Testis (tissue), 3 donors: ENCODE data around the gene USP48. TPM values are rescaled to one million over a fixed set of nuclear protein-coding genes. Genes with fewer than 3 reads are reported as not detected.

Experiments used
- DNase-seq: peaks from one replicate; pipeline ENCODE4 v3.0.0-alpha.2; 2019
- H3K27ac ChIP-seq, 2 donors: fragments of 200-600 bp; sonication (generic); one replicate each; pipeline ENCODE4 v1.5.1; 2019
- H3K27me3 ChIP-seq: fragments of 200-600 bp; sonication (generic); one replicate; pipeline ENCODE4 v1.5.1; 2019
- H3K36me3 ChIP-seq: fragments of 200-600 bp; sonication (generic); one replicate; pipeline ENCODE4 v1.5.1; 2017; ENCODE audit warnings: low read depth; ENCODE audit errors: missing control alignments
- H3K4me1 ChIP-seq: fragments of 200-600 bp; sonication (generic); one replicate; pipeline ENCODE4 v1.5.1; 2019
- H3K4me3 ChIP-seq, 2 donors: fragments of 200-600 bp; sonication (generic); one replicate each; pipeline ENCODE4 v1.5.1; 2017 to 2019
- H3K9me3 ChIP-seq: fragments of 200-600 bp; sonication (generic); one replicate; pipeline ENCODE4 v1.5.1; 2017
- POLR2A ChIP-seq: fragments of 450-650 bp; IDR thresholded peaks from one replicate; pipeline ENCODE4 v1.6.1; 2017; ENCODE audit warnings: antibody characterized with exemption, mild to moderate bottlenecking, moderate library complexity
- WGBS, 2 donors: methylation state at CpG; one replicate each; pipeline ENCODE4 v1.1.5; 2018; 5-methylcytosine and 5-hydroxymethylcytosine counted together
- intact Hi-C: fragments of 100-400 bp; cut with DNase I; formaldehyde crosslinking; loops from one replicate; pipeline ENCODE4 v1.15.1; 2023; ENCODE audit warnings: low total_unique reads
- polyA plus RNA-seq: library from polyadenylated mRNA; stranded (reverse); fragments of 350-450 nt; fragmentation: Illumina TruSeq; extraction: RNeasy Lipid Tissue Mini Kit (QIAGEN cat#74804); gene quantifications from one replicate; pipeline ENCODE4 v1.2.3, GENCODE V29; 2014; ENCODE audit warnings: low read depth, low replicate concordance; ENCODE audit not compliant: insufficient read depth
- total RNA-seq, 2 donors: library from RNA; depleted of rRNA; stranded (reverse); fragments of >200 nt; gene quantifications; one replicate each; pipeline ENCODE4 v1.2.3, GENCODE V29; 2016
- TF ChIP-seq, protein P1 (sequence below), 3 experiments: fragments of 450-650 bp in 2 of 3; fragments of 200-600 bp in 1 of 3; sonication (generic) in 1 of 3; IDR thresholded peaks; one replicate each; pipeline ENCODE4 v1.5.1; 2016 to 2019; ENCODE audit warnings: antibody characterized with exemption in 3 of 3, mild to moderate bottlenecking in 2 of 3, moderate library complexity in 1 of 3

Gene USP48
- total and polyA plus RNA-seq, 3 donors from 2014 or later = 33.3 to 66.2 (median 63.0) TPM

DNA sequence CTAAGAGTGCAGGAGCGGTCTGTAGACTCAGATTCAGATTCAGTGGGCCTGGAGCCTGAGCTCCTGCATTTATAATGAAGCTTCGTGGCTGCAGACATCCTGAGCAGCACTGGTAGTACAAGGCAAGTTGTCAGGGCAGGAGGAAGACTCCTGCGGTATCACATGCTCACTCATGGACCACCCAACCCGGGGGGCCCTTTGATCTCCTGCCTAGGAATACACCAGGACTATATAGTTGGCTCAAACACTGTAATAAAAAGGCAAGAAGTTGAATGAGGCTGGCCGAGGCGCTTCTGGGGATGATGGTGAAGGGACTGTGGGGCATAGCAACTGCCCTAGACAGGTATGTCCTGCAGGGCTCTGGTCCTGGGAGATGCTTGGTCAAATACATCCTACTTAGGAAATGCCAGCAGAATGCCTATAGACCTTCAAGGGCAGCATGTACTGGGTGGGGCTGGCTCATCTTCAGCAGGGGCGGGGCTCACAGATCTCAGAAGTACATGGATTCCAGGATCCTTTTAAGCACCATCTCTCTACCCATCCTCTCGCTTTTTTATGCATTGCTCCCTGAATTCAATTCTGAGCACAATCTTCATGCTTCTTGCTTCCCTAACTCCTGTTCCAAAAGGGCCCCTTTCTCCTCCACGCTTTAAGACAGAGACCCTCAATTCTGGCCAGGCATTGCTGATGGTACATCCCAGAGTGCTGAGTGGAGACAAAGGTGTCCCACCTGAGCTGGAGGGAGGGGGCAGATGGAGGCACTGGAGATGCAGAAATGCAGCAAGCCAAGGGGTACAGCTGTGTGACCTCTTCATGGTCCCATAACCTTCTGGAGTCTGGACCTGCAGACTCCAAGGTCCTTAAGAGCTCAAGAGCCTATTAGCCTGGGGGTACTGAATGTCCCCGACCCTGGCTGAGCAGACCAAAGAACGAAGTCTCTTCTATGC, 111.7 kb downstream of the USP48 start:
- H3K4me3 ChIP-seq = no peak overlapping the region
- H3K4me1 ChIP-seq = peaks cover 15% of the 10 kb centered on the region
- H3K36me3 ChIP-seq = no peaks in the 10 kb centered on the region
- no peaks in the 10 kb centered on the region for H3K27me3 ChIP-seq
- H3K9me3 ChIP-seq = no peaks in the 10 kb centered on the region
- intact Hi-C loops = no loop called here
- WGBS, 2 donors = 58 to 63% methylated on average over 11 of the region's 11 CpGs
- TF ChIP-seq, protein P1, sequence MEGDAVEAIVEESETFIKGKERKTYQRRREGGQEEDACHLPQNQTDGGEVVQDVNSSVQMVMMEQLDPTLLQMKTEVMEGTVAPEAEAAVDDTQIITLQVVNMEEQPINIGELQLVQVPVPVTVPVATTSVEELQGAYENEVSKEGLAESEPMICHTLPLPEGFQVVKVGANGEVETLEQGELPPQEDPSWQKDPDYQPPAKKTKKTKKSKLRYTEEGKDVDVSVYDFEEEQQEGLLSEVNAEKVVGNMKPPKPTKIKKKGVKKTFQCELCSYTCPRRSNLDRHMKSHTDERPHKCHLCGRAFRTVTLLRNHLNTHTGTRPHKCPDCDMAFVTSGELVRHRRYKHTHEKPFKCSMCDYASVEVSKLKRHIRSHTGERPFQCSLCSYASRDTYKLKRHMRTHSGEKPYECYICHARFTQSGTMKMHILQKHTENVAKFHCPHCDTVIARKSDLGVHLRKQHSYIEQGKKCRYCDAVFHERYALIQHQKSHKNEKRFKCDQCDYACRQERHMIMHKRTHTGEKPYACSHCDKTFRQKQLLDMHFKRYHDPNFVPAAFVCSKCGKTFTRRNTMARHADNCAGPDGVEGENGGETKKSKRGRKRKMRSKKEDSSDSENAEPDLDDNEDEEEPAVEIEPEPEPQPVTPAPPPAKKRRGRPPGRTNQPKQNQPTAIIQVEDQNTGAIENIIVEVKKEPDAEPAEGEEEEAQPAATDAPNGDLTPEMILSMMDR (IDR thresholded peaks at IDR 0.05) = no peak
- TF ChIP-seq POLR2A = no peak
- peak; percentile 13 for DNase-seq
- no peak overlapping the region for H3K27ac ChIP-seq

DNA sequence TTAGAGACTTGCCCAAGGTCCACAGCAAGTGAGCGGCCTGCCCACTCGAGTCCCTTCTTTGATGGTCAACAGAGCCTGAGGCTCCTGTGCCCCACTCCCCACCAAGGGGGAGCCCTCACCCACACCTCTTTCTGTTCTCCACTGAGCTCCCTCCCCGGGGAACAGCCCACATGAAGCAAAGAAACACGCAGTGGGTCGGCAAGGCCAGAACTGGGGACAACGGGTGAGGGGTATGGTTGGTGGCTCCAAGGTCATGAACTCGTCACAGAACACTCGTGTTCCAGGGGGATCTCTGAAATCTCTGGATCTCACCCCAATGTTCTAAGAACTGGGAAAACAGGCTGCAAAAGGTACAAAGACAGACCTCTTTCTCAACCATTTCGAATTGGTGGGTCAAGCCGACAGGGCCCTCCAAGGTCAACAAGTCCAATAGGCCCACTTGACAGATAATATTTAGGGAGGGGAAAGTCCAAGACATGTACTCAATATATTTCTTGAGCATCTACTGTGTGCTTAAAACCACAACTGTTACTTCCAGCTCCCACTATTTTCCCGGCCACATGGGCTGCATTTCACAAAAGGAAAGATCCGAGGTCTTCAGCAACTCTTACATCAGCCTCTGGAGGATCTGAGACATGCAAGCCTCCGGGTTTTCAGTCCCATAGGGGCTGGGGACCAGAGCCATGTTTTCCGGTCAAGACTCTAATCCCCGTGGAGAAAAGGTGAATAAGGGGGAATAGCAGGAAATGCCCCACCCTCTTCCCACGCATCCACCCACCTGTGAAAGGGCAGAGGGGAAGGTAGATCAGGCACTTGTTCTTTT, 112.7 kb downstream of the USP48 start:
- H3K4me3 ChIP-seq = no peak overlapping the region
- intact Hi-C loops = no loop called here
- H3K9me3 ChIP-seq = no peaks in the 10 kb centered on the region
- no peaks in the 10 kb centered on the region for H3K27me3 ChIP-seq
- H3K27ac ChIP-seq = no peak overlapping the region
- H3K36me3 ChIP-seq = no peaks in the 10 kb centered on the region
- no peak for DNase-seq
- no peak for TF ChIP-seq POLR2A
- TF ChIP-seq, protein P1 (IDR thresholded peaks at IDR 0.05) = no peak
- 36 to 45% methylated on average over 15 to 16 of the region's 16 CpGs for WGBS, 2 donors
- H3K4me1 ChIP-seq = peaks cover 15% of the 10 kb centered on the region

DNA sequence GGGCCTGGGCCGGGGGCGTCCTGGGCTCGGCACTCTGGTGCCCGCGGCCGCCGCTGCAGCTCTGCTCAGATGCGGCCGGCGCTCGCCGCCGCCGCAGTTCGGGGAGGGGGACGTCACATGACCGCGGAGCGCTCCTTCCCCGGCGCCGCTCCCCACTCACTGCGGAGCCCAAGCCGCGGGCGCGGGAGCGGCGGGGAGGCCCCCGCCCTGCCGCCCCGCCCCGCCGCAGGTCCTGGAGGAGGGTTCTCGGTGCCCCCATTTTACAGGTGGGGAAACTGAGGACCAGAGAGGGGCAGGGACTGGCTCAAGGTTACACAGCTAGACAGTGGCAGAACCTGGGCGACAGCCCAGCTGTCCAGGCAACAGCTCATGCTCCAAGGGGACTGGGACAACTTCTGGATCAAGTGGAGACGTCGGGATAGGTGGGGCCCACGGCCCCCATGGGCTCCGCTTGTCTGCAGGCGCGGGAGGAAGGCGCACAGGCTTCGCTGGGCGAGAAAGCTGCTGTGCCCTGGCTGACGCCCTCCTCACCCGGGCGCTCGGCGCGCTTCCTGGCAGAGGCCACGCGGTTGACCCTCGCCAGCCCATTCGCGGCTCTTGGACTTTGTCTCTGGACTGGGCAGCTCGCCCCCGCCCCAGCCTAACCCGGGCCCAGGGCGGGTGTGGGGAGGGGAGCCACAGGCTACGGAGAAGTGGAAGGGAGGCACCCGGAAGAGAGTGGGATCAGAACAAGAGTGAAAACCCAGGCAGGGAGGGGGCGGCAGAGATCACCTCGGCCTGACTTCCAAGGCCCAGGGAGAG, 113.5 kb downstream of the USP48 start, which contains the start of gene RAP1GAP:
Gene RAP1GAP (minus strand): TSS at position 100 of the 801 bp plus-strand sequence. CDS start 49,325 bp downstream, outside the sequence.
- TF ChIP-seq, protein P1 (IDR thresholded peaks at IDR 0.05) = no peak
- no peak for TF ChIP-seq POLR2A
- intact Hi-C loops = no loop called here
- DNase-seq = no peak
- Histone ChIP-seq H3K9me3 (no peaks in the 10 kb centered on the region), H3K36me3 (no peaks in the 10 kb centered on the region), H3K27me3 (no peaks in the 10 kb centered on the region), H3K27ac (no peak within 1 kb of the TSS), H3K4me1 (peaks cover 15% of the 10 kb centered on the region), H3K4me3 (peak within 1 kb of the TSS; percentile 36 to 47)
- WGBS, 2 donors = 1 to 2% methylated on average over 23 to 29 of the region's 64 CpGs

DNA sequence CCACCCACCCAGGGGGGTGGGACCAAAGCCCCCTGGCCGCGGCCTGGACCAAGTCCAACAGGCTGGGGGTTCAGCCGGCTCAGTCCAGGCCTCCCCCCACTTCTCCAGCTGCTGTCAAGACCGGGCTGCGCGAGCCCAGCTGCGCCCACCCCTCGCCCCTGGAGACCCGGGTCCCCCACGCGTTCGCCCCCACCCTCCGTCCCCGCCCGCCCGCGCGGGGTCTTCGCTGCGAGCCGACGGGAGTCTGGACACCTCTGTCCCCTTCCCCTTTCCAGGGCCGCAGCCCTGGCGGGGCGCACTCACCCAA, 114.0 kb downstream of the USP48 start:
- H3K9me3 ChIP-seq = no peaks in the 10 kb centered on the region
- H3K27ac ChIP-seq = no peak overlapping the region
- intact Hi-C loops = no loop called here
- H3K4me1 ChIP-seq = peaks cover 15% of the 10 kb centered on the region
- H3K36me3 ChIP-seq = no peaks in the 10 kb centered on the region
- peak overlapping the region; percentile 36 to 47 for H3K4me3 ChIP-seq
- WGBS, 2 donors = 0 to 1% methylated on average over 2 to 22 of the region's 25 CpGs
- no peaks in the 10 kb centered on the region for H3K27me3 ChIP-seq
- DNase-seq = no peak
- TF ChIP-seq, protein P1 (IDR thresholded peaks at IDR 0.05) = no peak
- no peak for TF ChIP-seq POLR2A
